Measurements from ENCODE around the gene GAA. TPM values are rescaled to one million over a fixed set of nuclear protein-coding genes. Genes with fewer than 3 reads are reported as not detected.

Gene GAA
- total and polyA plus RNA-seq, 4 donors, result 21.3 to 58.7 (median 37.0) TPM

DNA sequence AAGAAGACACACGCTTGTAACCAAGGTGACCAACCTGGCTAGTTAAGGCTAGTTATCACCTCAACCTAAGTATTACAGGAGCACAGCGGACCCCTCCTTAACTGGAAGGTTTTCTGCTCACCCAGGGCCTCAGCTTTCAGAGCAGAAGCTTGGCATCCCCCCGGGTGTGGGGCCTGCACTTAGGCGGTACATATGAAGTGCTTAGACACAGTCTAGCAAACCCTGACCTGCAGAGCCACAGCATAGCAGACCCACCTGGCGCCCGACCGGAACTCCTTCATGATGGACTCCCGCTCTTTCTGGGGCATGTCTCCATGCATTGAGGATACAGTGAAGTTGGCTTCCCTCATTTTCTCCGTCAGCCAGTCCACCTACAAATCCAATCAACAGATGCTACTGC, 35.8 kb downstream of the GAA start:
- H3K27ac ChIP-seq (ENCODE audit: low read depth in 1 of 2, low read length in 2 of 2), result no peak overlapping the region
- 97% methylated on average over 9 of the region's 9 CpGs for WGBS
- H3K4me3 ChIP-seq (ENCODE audit: low read depth in 1 of 3, low read length in 3 of 3), result no peak overlapping the region
- H3K9me3 ChIP-seq (ENCODE audit: control insufficient read depth in 4 of 4, low read length in 3 of 4), result no peaks in the 10 kb centered on the region
- H3K36me3 ChIP-seq (ENCODE audit: control insufficient read depth in 4 of 4, insufficient read depth in 3 of 4, low read depth in 1 of 4, low read length in 3 of 4), result peaks cover 18 to 82% (median 70%) of the 10 kb centered on the region in 4 donors
- no peak overlapping the region for H3K9ac ChIP-seq (ENCODE audit: low read depth in 1 of 2, low read length in 2 of 2)
- H3K27me3 ChIP-seq (ENCODE audit: control insufficient read depth in 4 of 4, insufficient read depth in 4 of 4, low read length in 3 of 4), result no peaks in the 10 kb centered on the region
- H3K4me1 ChIP-seq (ENCODE audit: control insufficient read depth in 4 of 4, insufficient read depth in 4 of 4, low read length in 3 of 4), result no peaks in the 10 kb centered on the region
- TF ChIP-seq SP1 (IDR thresholded peaks at IDR 0.05), result no peak
- TF ChIP-seq FOXA2 (IDR thresholded peaks at IDR 0.05), result no peak
- no peak for TF ChIP-seq EGR1 (IDR thresholded peaks at IDR 0.05; ENCODE audit: low read depth in 2 of 2)
- no peak for TF ChIP-seq FOXA1 (IDR thresholded peaks at IDR 0.05)
- TF ChIP-seq CTCF (IDR thresholded peaks at IDR 0.05; ENCODE audit: low read depth, low read length, missing input control), result no peak
- TF ChIP-seq RXRA (IDR thresholded peaks at IDR 0.05), result no peak
- no peak for TF ChIP-seq TAF1 (conservative IDR thresholded peaks at IDR 0.05)
- no peak for TF ChIP-seq NR2F2 (IDR thresholded peaks at IDR 0.05)
- TF ChIP-seq RAD21 (IDR thresholded peaks at IDR 0.05), result no peak
- DNase-seq (ENCODE audit: low spot score), result no peak

DNA sequence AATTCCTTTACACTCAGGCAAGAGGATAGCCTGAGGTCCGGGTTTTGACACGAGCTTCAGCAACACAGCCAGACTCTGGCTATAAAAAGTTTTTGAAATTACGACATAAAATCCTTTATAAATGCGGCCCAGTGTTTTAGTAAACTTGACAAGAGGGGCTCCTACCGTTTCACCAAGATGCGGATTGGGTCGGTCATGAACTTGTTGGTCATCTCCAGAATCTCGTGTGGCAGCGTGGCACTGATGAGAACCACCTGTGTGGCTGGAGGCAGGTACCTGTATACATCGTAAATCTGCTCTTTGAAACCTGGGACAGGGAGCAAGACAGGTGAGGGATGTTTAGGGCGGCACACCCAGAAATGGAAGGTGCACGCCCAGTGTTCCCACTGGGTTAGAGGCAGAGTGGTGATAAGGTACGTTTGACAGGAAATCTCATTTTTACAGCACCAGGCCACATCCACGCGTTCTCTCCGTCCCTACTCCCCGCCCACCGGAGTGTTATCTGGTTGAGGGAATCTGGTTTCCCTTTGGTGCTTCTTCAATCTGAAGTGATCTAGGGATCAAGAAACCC, 37.6 kb downstream of the GAA start:
- TF ChIP-seq JUND (IDR thresholded peaks at IDR 0.05), result no peak
- TF ChIP-seq RAD21 (IDR thresholded peaks at IDR 0.05), result no peak
- no peak for TF ChIP-seq HNF4G (IDR thresholded peaks at IDR 0.05)
- no peak for TF ChIP-seq RXRA (IDR thresholded peaks at IDR 0.05)
- no peak for TF ChIP-seq NR2F2 (IDR thresholded peaks at IDR 0.05)
- no peak for TF ChIP-seq HNF4A (conservative IDR thresholded peaks at IDR 0.05)
- TF ChIP-seq, protein P1, sequence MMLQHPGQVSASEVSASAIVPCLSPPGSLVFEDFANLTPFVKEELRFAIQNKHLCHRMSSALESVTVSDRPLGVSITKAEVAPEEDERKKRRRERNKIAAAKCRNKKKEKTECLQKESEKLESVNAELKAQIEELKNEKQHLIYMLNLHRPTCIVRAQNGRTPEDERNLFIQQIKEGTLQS (IDR thresholded peaks at IDR 0.05), result no peak
- no peak for TF ChIP-seq TAF1 (conservative IDR thresholded peaks at IDR 0.05)
- no peak for TF ChIP-seq FOXA1 (IDR thresholded peaks at IDR 0.05)
- no peaks in the 10 kb centered on the region for H3K9me3 ChIP-seq (ENCODE audit: control insufficient read depth in 4 of 4, low read length in 3 of 4)
- no peaks in the 10 kb centered on the region for H3K4me1 ChIP-seq (ENCODE audit: control insufficient read depth in 4 of 4, insufficient read depth in 4 of 4, low read length in 3 of 4)
- WGBS, result 90% methylated on average over 18 of the region's 18 CpGs
- H3K27me3 ChIP-seq (ENCODE audit: control insufficient read depth in 4 of 4, insufficient read depth in 4 of 4, low read length in 3 of 4), result no peaks in the 10 kb centered on the region
- DNase-seq (ENCODE audit: low spot score), result no peak
- H3K27ac ChIP-seq (ENCODE audit: low read depth in 1 of 2, low read length in 2 of 2), result no peak overlapping the region
- no peak overlapping the region for H3K4me3 ChIP-seq (ENCODE audit: low read depth in 1 of 3, low read length in 3 of 3)
- H3K9ac ChIP-seq (ENCODE audit: low read depth in 1 of 2, low read length in 2 of 2), result no peak overlapping the region
- peaks cover 20 to 90% (median 74%) of the 10 kb centered on the region in 4 donors for H3K36me3 ChIP-seq (ENCODE audit: control insufficient read depth in 4 of 4, insufficient read depth in 3 of 4, low read depth in 1 of 4, low read length in 3 of 4)

DNA sequence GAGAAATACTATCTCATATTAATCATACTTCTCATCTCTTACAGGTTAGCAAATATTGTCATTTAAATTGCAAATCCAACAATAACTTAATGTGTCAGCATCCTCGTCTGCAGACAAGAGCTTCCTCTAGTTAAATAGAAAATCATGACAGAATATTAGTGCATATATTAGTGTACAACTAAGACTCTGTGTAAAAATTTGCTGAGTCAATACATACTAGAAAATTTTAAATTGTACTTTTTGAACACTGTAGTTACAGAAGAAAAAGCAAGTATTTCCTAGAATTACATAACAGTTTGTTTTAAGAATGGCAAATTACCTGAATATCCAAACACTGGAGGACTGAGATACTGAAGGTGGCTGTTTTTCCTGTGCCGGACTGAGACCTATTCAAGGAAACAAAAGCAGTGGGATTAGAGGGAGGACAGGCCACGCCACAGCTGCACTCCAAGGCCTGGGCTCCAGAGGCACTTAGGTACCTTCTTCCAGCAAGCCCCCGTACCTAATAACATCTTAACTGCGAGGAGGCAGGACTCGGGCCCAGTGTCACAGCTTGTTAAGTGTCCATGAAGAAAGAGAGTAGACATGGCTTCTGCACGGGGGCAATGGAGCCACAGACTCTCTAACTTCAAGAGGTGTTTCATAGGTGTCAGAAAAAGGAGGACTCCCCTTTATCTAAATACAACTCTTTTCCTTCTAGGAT, 40.2 kb downstream of the GAA start:
- Histone ChIP-seq H3K27ac (ENCODE audit: low read depth in 1 of 2, low read length in 2 of 2) (no peak overlapping the region), H3K9ac (ENCODE audit: low read depth in 1 of 2, low read length in 2 of 2) (no peak overlapping the region), H3K9me3 (ENCODE audit: control insufficient read depth in 4 of 4, low read length in 3 of 4) (no peaks in the 10 kb centered on the region), H3K4me1 (ENCODE audit: control insufficient read depth in 4 of 4, insufficient read depth in 4 of 4, low read length in 3 of 4) (peaks cover 5 to 16% (median 15%) of the 10 kb centered on the region in 4 donors), H3K27me3 (ENCODE audit: control insufficient read depth in 4 of 4, insufficient read depth in 4 of 4, low read length in 3 of 4) (no peaks in the 10 kb centered on the region), H3K4me3 (ENCODE audit: low read depth in 1 of 3, low read length in 3 of 3) (no peak overlapping the region), H3K36me3 (ENCODE audit: control insufficient read depth in 4 of 4, insufficient read depth in 3 of 4, low read depth in 1 of 4, low read length in 3 of 4) (peaks cover 19 to 72% (median 53%) of the 10 kb centered on the region in 4 donors)
- WGBS, result 96% methylated on average over 7 of the region's 7 CpGs
- TF ChIP-seq TAF1 (conservative IDR thresholded peaks at IDR 0.05) (no peak), RXRA (IDR thresholded peaks at IDR 0.05) (no peak), JUND (IDR thresholded peaks at IDR 0.05) (no peak), YY1 (IDR thresholded peaks at IDR 0.05) (no peak), HNF4A (conservative IDR thresholded peaks at IDR 0.05) (no peak), CTCF (IDR thresholded peaks at IDR 0.05; ENCODE audit: low read depth, low read length, missing input control) (no peak)
- TF ChIP-seq, protein P2, sequence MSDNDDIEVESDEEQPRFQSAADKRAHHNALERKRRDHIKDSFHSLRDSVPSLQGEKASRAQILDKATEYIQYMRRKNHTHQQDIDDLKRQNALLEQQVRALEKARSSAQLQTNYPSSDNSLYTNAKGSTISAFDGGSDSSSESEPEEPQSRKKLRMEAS (IDR thresholded peaks at IDR 0.05), result no peak
- DNase-seq (ENCODE audit: low spot score), result no peak
